K562 (cell line): ENCODE results near the gene PARD3.

ENCODE experiments used
- CBX2 ChIP-seq: fragments of 200-600 bp; sonication (generic); IDR thresholded peaks from one replicate; pipeline ENCODE4 v1.6.1; 2012; ENCODE audit warnings: mild to moderate bottlenecking, low read length, inconsistent platforms; ENCODE audit not compliant: insufficient read depth, poor library complexity, severe bottlenecking
- CBX8 ChIP-seq: fragments of 200-600 bp; sonication (generic); IDR thresholded peaks from 2 replicates; pipeline ENCODE4 v1.6.1; 2012; ENCODE audit warnings: borderline replicate concordance, mixed run types, low read depth, mild to moderate bottlenecking, moderate library complexity, mixed read lengths, low read length, control low read depth, inconsistent platforms; ENCODE audit not compliant: poor library complexity, severe bottlenecking; ENCODE audit errors: extremely low read depth
- CREB1 ChIP-seq, 2 experiments: sonication (generic) in 1 of 2; formaldehyde crosslinking in 1 of 2; IDR thresholded peaks; 2 replicates each; pipeline versions ENCODE4 v1.6.1 to v1.8.0; 2012 to 2022; ENCODE audit warnings: inconsistent platforms in 1 of 2, mild to moderate bottlenecking in 1 of 2, missing genetic modification reagents in 1 of 2, moderate library complexity in 1 of 2
- EP300 ChIP-seq: IDR thresholded peaks from 2 replicates; pipeline ENCODE4 v1.6.1; 2012; ENCODE audit warnings: low read length, improper control_type of control experiment
- PML ChIP-seq: IDR thresholded peaks from 2 replicates; pipeline ENCODE4 v1.6.1; 2012; ENCODE audit warnings: low read length, inconsistent platforms
- PURB ChIP-seq: sonication (generic); formaldehyde crosslinking; IDR thresholded peaks from 2 replicates; pipeline ENCODE4 v1.9.0; 2021; ENCODE audit warnings: low read depth, mild to moderate bottlenecking, missing genetic modification reagents
- SIX5 ChIP-seq, 2 experiments: IDR thresholded peaks; 2 replicates each; pipeline ENCODE4 v1.6.1; 2011; ENCODE audit warnings: low read length in 2 of 2, borderline replicate concordance in 1 of 2, low read depth in 1 of 2, mild to moderate bottlenecking in 1 of 2, moderate library complexity in 1 of 2; ENCODE audit not compliant: insufficient read depth in 1 of 2
- TCF7L2 ChIP-seq: fragments of 150-350 bp; IDR thresholded peaks from 2 replicates; pipeline ENCODE4 v1.6.1; 2016; ENCODE audit warnings: low read depth, mild to moderate bottlenecking, low read length, moderate library complexity
- ZFP91 ChIP-seq: sonication (generic); formaldehyde crosslinking; IDR thresholded peaks from 2 replicates; pipeline ENCODE4 v1.8.0; 2022; ENCODE audit warnings: mild to moderate bottlenecking, missing genetic modification reagents
- ZNF24 ChIP-seq: fragments of 450-650 bp; IDR thresholded peaks from 2 replicates; pipeline ENCODE4 v1.6.1; 2016

GRCh38 chr10:34087095-34087418, 728.0 kb downstream of the PARD3 start:
- TF ChIP-seq PML (no peak), CBX2 (no peak), SIX5 (IDR thresholded peaks at IDR 0.05; ENCODE audit: borderline replicate concordance in 1 of 2, insufficient read depth in 1 of 2, low read depth in 1 of 2, low read length in 2 of 2) (no peak), CBX8 (no peak), TCF7L2 (no peak), PURB (CRISPR knock-in tag) (no peak), CREB1 (IDR thresholded peaks at IDR 0.05) (no peak), CREB1 (CRISPR knock-in tag; IDR thresholded peaks at IDR 0.05) (no peak), ZNF24 (no peak), EP300 (no peak), ZFP91 (CRISPR knock-in tag) (no peak)
